Thoracic aorta (tissue), 2 donors: ENCODE measurements around the gene GFY. TPM values are rescaled to one million over a fixed set of nuclear protein-coding genes. Genes with fewer than 3 reads are reported as not detected.

ENCODE experiments used
- ATAC-seq: fragments of 150-250 bp; one replicate; pipeline ENCODE4 v1.8.0; 2017; ENCODE audit warnings: low read depth; ENCODE audit not compliant: insufficient number of reproducible peaks, low FRiP score
- DNase-seq: peaks from one replicate; pipeline ENCODE4 v3.0.0-alpha.2; 2020; ENCODE audit warnings: low spot score
- H3K27ac ChIP-seq, 2 donors: fragments of 200-600 bp; sonication (generic); 1 replicate in 1 of 2; 2 replicates in 1 of 2; pipeline ENCODE4 v1.5.1; 2016; ENCODE audit warnings: mild to moderate bottlenecking in 2 of 2, moderate library complexity in 2 of 2
- H3K27me3 ChIP-seq: fragments of 200-600 bp; sonication (generic); replicated peaks from 2 replicates; pipeline ENCODE4 v1.6.0; 2016; ENCODE audit warnings: mild to moderate bottlenecking; ENCODE audit not compliant: insufficient read depth
- H3K36me3 ChIP-seq: fragments of 200-600 bp; sonication (generic); one replicate; pipeline ENCODE4 v1.5.1; 2016
- H3K4me1 ChIP-seq, 2 donors: fragments of 200-600 bp; sonication (generic); 1 replicate in 1 of 2; 2 replicates in 1 of 2; pipeline versions ENCODE4 v1.5.1 to v1.6.0; 2016; ENCODE audit warnings: low read depth in 2 of 2, mild to moderate bottlenecking in 1 of 2; ENCODE audit not compliant: control insufficient read depth in 1 of 2
- H3K4me3 ChIP-seq: fragments of 200-600 bp; sonication (generic); 2 replicates; pipeline ENCODE4 v1.5.1; 2016; ENCODE audit warnings: mild to moderate bottlenecking
- H3K9me3 ChIP-seq: fragments of 200-600 bp; sonication (generic); 2 replicates; pipeline ENCODE4 v1.5.1; 2016
- total RNA-seq, 2 donors: library from RNA; depleted of rRNA; stranded (reverse); fragments of >200 nt; gene quantifications; one replicate each; pipeline versions ENCODE4 v1.1.0 to v1.2.3, GENCODE V29; 2016
- TF ChIP-seq, protein P1 (sequence below): fragments of 200-600 bp; sonication (generic); IDR thresholded peaks from one replicate; pipeline ENCODE4 v1.5.1; 2019; ENCODE audit warnings: antibody characterized with exemption

Gene GFY
- total RNA-seq, 2 donors from 2014 or later = not detected

DNA sequence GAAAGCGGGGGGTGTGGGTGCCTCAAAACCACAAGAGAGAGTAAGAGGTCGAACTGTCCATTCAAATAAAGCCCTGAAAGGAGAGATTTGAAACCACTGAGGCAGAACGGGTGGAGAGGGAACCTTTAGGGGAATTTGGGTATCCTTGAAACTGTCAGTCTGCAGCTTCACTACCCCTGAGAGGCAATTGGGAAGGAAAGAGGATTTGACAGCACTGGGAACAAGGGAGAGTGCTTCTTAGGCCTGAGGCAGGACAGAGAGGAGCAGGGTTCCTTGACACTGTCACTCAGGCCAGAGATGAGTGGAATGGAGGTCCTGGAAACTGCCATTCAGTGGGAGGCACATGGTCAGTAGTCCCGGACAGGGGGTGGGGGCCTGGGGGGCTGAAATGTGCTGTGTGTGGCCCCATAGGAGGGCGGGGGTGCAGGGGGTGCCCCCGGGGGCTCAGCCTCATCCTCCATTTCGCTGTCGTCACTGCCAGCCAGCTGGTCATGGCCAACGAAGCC is 5.0 kb downstream of the GFY start:
- peaks cover 0 to 8% of the 10 kb centered on the region in 2 donors for H3K4me1 ChIP-seq
- no peaks in the 10 kb centered on the region for H3K9me3 ChIP-seq
- H3K36me3 ChIP-seq = no peaks in the 10 kb centered on the region
- no peak for DNase-seq
- H3K4me3 ChIP-seq = no peak overlapping the region
- TF ChIP-seq, protein P1, sequence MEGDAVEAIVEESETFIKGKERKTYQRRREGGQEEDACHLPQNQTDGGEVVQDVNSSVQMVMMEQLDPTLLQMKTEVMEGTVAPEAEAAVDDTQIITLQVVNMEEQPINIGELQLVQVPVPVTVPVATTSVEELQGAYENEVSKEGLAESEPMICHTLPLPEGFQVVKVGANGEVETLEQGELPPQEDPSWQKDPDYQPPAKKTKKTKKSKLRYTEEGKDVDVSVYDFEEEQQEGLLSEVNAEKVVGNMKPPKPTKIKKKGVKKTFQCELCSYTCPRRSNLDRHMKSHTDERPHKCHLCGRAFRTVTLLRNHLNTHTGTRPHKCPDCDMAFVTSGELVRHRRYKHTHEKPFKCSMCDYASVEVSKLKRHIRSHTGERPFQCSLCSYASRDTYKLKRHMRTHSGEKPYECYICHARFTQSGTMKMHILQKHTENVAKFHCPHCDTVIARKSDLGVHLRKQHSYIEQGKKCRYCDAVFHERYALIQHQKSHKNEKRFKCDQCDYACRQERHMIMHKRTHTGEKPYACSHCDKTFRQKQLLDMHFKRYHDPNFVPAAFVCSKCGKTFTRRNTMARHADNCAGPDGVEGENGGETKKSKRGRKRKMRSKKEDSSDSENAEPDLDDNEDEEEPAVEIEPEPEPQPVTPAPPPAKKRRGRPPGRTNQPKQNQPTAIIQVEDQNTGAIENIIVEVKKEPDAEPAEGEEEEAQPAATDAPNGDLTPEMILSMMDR = no peak
- H3K27me3 ChIP-seq = peaks cover 72% of the 10 kb centered on the region
- no peak overlapping the region for H3K27ac ChIP-seq
- ATAC-seq = no peak

DNA sequence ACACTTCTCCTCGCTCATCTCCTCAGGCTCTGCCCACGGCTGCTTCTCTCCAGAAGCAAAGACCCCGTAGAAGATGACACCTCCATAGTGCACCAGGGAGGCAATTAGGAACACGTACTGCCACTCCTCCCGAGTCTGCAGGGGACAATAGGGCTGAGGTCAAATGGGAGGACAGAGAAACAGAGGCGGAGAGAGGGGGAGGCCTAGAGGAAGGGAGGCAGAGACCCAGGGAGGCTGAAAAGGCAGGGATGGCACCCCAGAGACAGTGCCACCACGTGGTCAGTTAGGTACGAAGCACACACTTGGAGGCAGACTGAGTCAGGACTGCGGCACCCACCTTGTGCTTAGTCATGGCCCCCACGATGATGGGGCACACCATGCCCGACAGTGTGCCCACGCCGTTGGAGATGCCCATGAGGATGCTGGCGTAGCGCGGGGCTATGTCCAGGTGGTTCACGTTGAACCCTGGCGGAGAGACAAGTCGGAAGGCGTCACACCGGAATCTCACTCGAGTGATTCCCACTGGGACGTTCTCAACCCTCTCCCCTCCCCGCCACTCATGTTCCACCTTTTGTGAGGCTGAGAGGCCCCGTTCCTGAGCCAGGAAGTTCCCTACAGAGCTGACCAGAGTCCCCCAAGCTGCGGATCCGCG is 5.6 kb downstream of the GFY start:
- Histone ChIP-seq H3K27ac (no peak overlapping the region), H3K4me3 (no peak overlapping the region), H3K9me3 (no peaks in the 10 kb centered on the region), H3K27me3 (peaks cover 71% of the 10 kb centered on the region), H3K4me1 (peaks cover 0 to 8% of the 10 kb centered on the region in 2 donors), H3K36me3 (no peaks in the 10 kb centered on the region)
- TF ChIP-seq, protein P1 = no peak
- DNase-seq (no peak), ATAC-seq (no peak)

DNA sequence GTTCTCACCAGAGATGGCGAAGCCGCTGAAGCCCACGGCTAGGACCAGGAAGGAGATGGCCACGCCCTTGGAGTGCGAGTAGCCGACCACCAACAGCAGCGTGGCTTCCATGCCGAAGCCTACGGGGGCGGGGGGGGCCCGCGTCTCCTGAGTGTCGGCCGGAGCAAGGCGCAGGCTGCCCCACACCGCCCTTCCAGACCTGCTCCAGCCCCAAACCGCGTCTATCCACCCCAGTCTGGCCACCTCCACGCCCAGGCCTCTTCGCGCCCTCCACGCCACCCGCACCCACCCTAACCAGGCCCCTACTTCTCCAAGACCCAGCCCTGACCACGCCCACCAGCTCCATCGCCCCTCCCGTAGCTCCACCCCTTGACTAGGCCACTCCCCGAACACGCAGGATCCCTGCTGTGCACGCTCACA is 6.2 kb downstream of the GFY start:
- no peaks in the 10 kb centered on the region for H3K36me3 ChIP-seq
- peaks cover 0 to 8% of the 10 kb centered on the region in 2 donors for H3K4me1 ChIP-seq
- no peak for DNase-seq
- H3K9me3 ChIP-seq = no peaks in the 10 kb centered on the region
- no peak overlapping the region for H3K4me3 ChIP-seq
- H3K27ac ChIP-seq = no peak overlapping the region
- H3K27me3 ChIP-seq = peaks cover 66% of the 10 kb centered on the region
- TF ChIP-seq, protein P1 = no peak
- no peak for ATAC-seq

DNA sequence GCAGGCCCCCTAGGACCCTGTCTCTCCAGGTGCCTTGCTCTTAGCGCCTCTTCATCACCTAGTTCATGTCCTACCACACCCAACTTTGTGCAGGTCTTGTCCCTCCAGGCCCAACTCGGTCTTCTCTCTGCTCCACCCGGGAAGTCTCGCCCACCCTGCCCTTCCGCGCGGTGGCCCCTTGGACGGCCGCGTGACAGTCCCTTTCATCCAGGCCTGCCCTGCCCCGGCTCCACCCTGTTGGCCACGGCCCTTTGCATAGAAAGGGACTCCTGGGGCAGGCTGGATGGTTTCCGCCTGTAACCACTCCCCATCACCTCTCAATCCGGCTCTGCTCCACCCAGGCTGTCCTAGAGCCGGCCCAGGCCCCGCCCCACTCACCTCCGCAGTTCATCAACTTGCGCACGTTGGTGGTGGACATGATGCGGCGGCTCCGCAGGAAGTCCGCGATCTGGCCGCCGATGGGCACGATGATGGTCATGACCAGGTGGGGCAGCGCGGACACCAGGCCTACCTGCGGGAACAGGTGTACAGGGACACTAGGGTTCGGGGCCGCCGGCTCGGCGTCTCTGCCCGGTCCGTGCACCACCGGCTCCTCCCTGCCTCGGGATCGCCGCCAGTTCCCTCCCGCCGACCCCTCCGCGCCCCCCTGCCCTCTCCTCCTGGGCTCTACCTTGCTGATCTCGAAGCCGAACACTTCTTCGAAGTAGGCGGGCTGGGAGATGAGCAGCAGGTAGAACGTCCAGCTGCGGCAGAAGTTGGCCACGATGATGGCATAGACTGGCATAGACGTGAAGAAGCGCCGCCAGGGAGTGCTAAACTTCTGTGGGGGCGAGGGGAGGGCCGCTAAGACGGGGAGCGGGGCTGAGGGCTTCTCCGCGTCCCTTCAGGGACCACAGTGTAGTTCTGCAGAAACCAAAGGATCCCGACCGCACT is 7.2 kb downstream of the GFY start:
- H3K36me3 ChIP-seq = no peaks in the 10 kb centered on the region
- TF ChIP-seq, protein P1 = no peak
- no peaks in the 10 kb centered on the region for H3K9me3 ChIP-seq
- H3K4me1 ChIP-seq = peaks cover 0 to 8% of the 10 kb centered on the region in 2 donors
- no peak overlapping the region for H3K27ac ChIP-seq
- DNase-seq (no peak), ATAC-seq (no peak)
- H3K4me3 ChIP-seq = no peak overlapping the region
- H3K27me3 ChIP-seq = peaks cover 55% of the 10 kb centered on the region
